HepG2 (cell line): ENCODE results near the gene UTP25. TPM values are rescaled to one million over a fixed set of nuclear protein-coding genes. Genes with fewer than 3 reads are reported as not detected.

Source experiments
- ATAC-seq: fragments of 200-7000 bp; cut with Tn5 transposase; 3 replicates; pipeline ENCODE4 v1.9.1; 2020; ENCODE audit warnings: mild to moderate bottlenecking, moderate library complexity
- BruUV-seq: library from RNA; stranded (reverse); fragments of 400-500 nt; replicated peaks from 2 replicates; lab custom pipeline; 2021; lab: Mats Ljungman, UMichigan
- CTCF ChIA-PET: fragments of 300-600 bp; formaldehyde crosslinking; extraction: SDS; loops from one replicate; lab custom pipeline; 2021; ENCODE audit warnings: low total read pairs, inconsistent platforms, low intra/inter-chr PET ratio; lab: Yijun Ruan, JAX
- POLR2A ChIA-PET: fragments of 350-600 bp; sonication (Branson Sonifier 250); formaldehyde crosslinking; loops from one replicate; lab custom pipeline; 2020; ENCODE audit warnings: antibody characterized with exemption, inconsistent platforms; lab: Yijun Ruan, JAX
- DNase-seq: peaks from one replicate; pipeline ENCODE4 v3.0.0-alpha.2; 2015; ENCODE audit warnings: low spot score
- FAIRE-seq: peaks from 3 replicates; lab custom pipeline; 2011; peaks lifted over from hg19 to GRCh38; lab: Jason Lieb, UNC
- H2AFZ ChIP-seq: one replicate; pipeline ENCODE4 v1.6.1; 2011; ENCODE audit warnings: low read length, inconsistent platforms
- H3K27ac ChIP-seq: fragments of 300-600 bp; 3 replicates; pipeline ENCODE4 v1.8.0; 2011; ENCODE audit warnings: mixed run types, mild to moderate bottlenecking, mixed read lengths, low read length, inconsistent platforms; ENCODE audit not compliant: insufficient read depth; ENCODE audit errors: extremely low read length
- H3K27me3 ChIP-seq, 2 experiments: fragments of 200-600 bp in 1 of 2; 2 replicates in 1 of 2; 3 replicates in 1 of 2; pipeline versions ENCODE4 v1.6.0 to v1.8.0; 2011; ENCODE audit warnings: low read length in 2 of 2, mild to moderate bottlenecking in 2 of 2, moderate library complexity in 2 of 2, inconsistent platforms in 1 of 2; ENCODE audit not compliant: insufficient read depth in 2 of 2, control insufficient read depth in 1 of 2
- H3K36me3 ChIP-seq, 2 experiments: fragments of 200-600 bp in 1 of 2; replicated peaks in 1 of 2; 2 replicates in 1 of 2; 3 replicates in 1 of 2; pipeline versions ENCODE4 v1.5.1 to v1.8.0; 2011; ENCODE audit warnings: low read length in 2 of 2, inconsistent platforms in 1 of 2; ENCODE audit not compliant: insufficient read depth in 2 of 2, control insufficient read depth in 1 of 2
- H3K4me1 ChIP-seq: 2 replicates; pipeline ENCODE4 v1.5.1; 2012; ENCODE audit warnings: low read length, inconsistent platforms; ENCODE audit not compliant: insufficient read depth
- H3K4me2 ChIP-seq: 2 replicates; pipeline ENCODE4 v1.6.0; 2011; ENCODE audit warnings: low read depth, low read length, inconsistent platforms
- H3K4me3 ChIP-seq, 3 experiments: fragments of 200-600 bp in 1 of 3; sonication (generic), shearing (Covaris generic) in 1 of 3; replicated peaks in 1 of 3; 2 replicates each; pipeline ENCODE4 v1.5.1; 2011 to 2016; ENCODE audit warnings: low read length in 3 of 3, inconsistent platforms in 2 of 3, low read depth in 2 of 3, mild to moderate bottlenecking in 2 of 3, control low read depth in 1 of 3, mixed read lengths in 1 of 3; ENCODE audit not compliant: insufficient read depth in 1 of 3
- H3K79me2 ChIP-seq: one replicate; pipeline ENCODE4 v1.6.1; 2011; ENCODE audit warnings: low read length, inconsistent platforms; ENCODE audit not compliant: insufficient read depth
- H3K9ac ChIP-seq: 2 replicates; pipeline ENCODE4 v1.6.0; 2011; ENCODE audit warnings: mild to moderate bottlenecking, low read depth, low read length, inconsistent platforms; ENCODE audit not compliant: insufficient read depth
- H3K9me3 ChIP-seq: 2 replicates; pipeline ENCODE4 v1.5.1; 2012; ENCODE audit warnings: mild to moderate bottlenecking, low read length
- H4K20me1 ChIP-seq: 2 replicates; pipeline ENCODE4 v1.6.0; 2011; ENCODE audit warnings: inconsistent platforms, mild to moderate bottlenecking, low read length, moderate library complexity; ENCODE audit not compliant: insufficient read depth
- BCL6 ChIP-seq: IDR thresholded peaks from 2 replicates; pipeline ENCODE4 v1.6.1; 2016; ENCODE audit warnings: missing genetic modification reagents, missing compliant biosample characterization
- ESRRA ChIP-seq: sonication (generic); formaldehyde crosslinking; IDR thresholded peaks from 2 replicates; pipeline ENCODE4 v1.5.1; 2020; ENCODE audit warnings: mild to moderate bottlenecking, low read depth, missing genetic modification reagents
- IKZF4 ChIP-seq: sonication (generic); formaldehyde crosslinking; IDR thresholded peaks from 2 replicates; pipeline ENCODE4 v1.5.1; 2020; ENCODE audit warnings: borderline replicate concordance, mild to moderate bottlenecking, low read depth, missing genetic modification reagents; ENCODE audit errors: not compliant biosample characterization
- KLF13 ChIP-seq: sonication (generic); formaldehyde crosslinking; IDR thresholded peaks from 2 replicates; pipeline ENCODE4 v1.4.0; 2020; ENCODE audit warnings: mild to moderate bottlenecking, missing genetic modification reagents
- MTF1 ChIP-seq: sonication (generic); formaldehyde crosslinking; IDR thresholded peaks from 2 replicates; pipeline ENCODE4 v1.5.0; 2020; ENCODE audit warnings: missing genetic modification reagents
- PPARG ChIP-seq: conservative IDR thresholded peaks from 2 replicates; pipeline ENCODE4 v1.6.1; 2016; ENCODE audit warnings: missing biosample characterization, missing genetic modification reagents
- ZBTB21 ChIP-seq: sonication (generic); formaldehyde crosslinking; IDR thresholded peaks from 2 replicates; pipeline ENCODE4 v1.4.0; 2020; ENCODE audit warnings: missing genetic modification reagents
- ZNF747 ChIP-seq: sonication (generic); formaldehyde crosslinking; IDR thresholded peaks from 2 replicates; pipeline ENCODE4 v1.8.1; 2023; ENCODE audit warnings: missing genetic modification reagents, mild to moderate bottlenecking, borderline replicate concordance
- ZNF777 ChIP-seq: sonication (generic); formaldehyde crosslinking; IDR thresholded peaks from 2 replicates; pipeline ENCODE4 v1.4.0; 2020; ENCODE audit warnings: missing genetic modification reagents
- WGBS: methylation state at CpG from one replicate; pipeline ENCODE4 v1.1.6; 2017; ENCODE audit warnings: low lambda C conversion rate; 5-methylcytosine and 5-hydroxymethylcytosine counted together
- in situ Hi-C: cut with HindIII; loops from 2 replicates; pipeline ENCODE4 v1.10.0; 2017; ENCODE audit warnings: low pct_unique_long_range_greater_than_20kb; ENCODE audit not compliant: extremely low pct_ligation_motif_present
- intact Hi-C: fragments of 100-400 bp; cut with micrococcal nuclease; formaldehyde crosslinking; loops from one replicate; pipeline ENCODE4 v1.10.0; 2022; ENCODE audit not compliant: unreplicated experiment
- polyA plus RNA-seq, 8 experiments: library from polyadenylated mRNA; depleted of rRNA in 3 of 8; stranded (reverse) in 7 of 8; unstranded in 1 of 8; fragments of >200 nt; fragmentation: Illumina TruSeq in 4 of 8; extraction: Trizol in 4 of 8; gene quantifications; 2 replicates each; pipeline versions ENCODE4 v1.2.1 to v1.2.3, GENCODE V29; 2011 to 2016; ENCODE audit warnings: low read depth in 4 of 8, missing spikeins in 1 of 8, mixed read lengths in 1 of 8; ENCODE audit not compliant: insufficient read depth in 1 of 8
- total RNA-seq, 5 experiments: library from RNA; depleted of rRNA; stranded (reverse); fragments of >200 nt; fragmentation: Illumina TruSeq; extraction: Trizol; gene quantifications; 2 replicates each; pipeline ENCODE4 v1.2.3, GENCODE V29; 2016; ENCODE audit warnings: low read depth in 1 of 5

The UTP25 gene
- total and polyA plus RNA-seq, 2 of the 13 experiments (the other 11 are each of a cell fraction or from before 2014, with no cell fraction given), result 4.8 to 5.7 TPM

GRCh38 chr1:209876078-209876800, 48.5 kb downstream of the UTP25 start:
- BruUV-seq, result no TSS peak
- TF ChIP-seq ZBTB21 (CRISPR knock-in tag), result no peak
- TF ChIP-seq MTF1 (CRISPR knock-in tag), result no peak
- no peak for TF ChIP-seq ZNF777 (CRISPR knock-in tag)
- TF ChIP-seq PPARG, result no peak
- no peak for TF ChIP-seq ZNF747 (CRISPR knock-in tag)
- no peak for TF ChIP-seq ESRRA (CRISPR knock-in tag)
- no peak for TF ChIP-seq BCL6 (CRISPR knock-in tag)
- intact Hi-C loops, result no loop called here
- Histone ChIP-seq H3K9me3 (no peaks in the 10 kb centered on the region), H3K36me3 (no peaks in the 10 kb centered on the region), H3K79me2 (no peaks in the 10 kb centered on the region), H3K27me3 (peaks cover 0 to 5% of the 10 kb centered on the region in 2 experiments; a peak in 1 of 5 replicates), H4K20me1 (no peaks in the 10 kb centered on the region), H3K27ac (no peak overlapping the region), H3K4me3 (no peak overlapping the region), H3K4me2 (no peak overlapping the region), H2AFZ (no peak overlapping the region), H3K9ac (no peak overlapping the region), H3K4me1 (no peaks in the 10 kb centered on the region)
- no peak for DNase-seq
- 22% methylated on average over 6 of the region's 6 CpGs for WGBS
- FAIRE-seq, result no peak
- ChIA-PET POLR2A (no interaction called here), CTCF (no interaction called here)
- ATAC-seq, result no peak
- in situ Hi-C loops, result no loop called here

GRCh38 chr1:209877087-209877764, 49.5 kb downstream of the UTP25 start:
- no peak for DNase-seq
- ChIA-PET CTCF (no interaction called here), POLR2A (no interaction called here)
- in situ Hi-C loops, result no loop called here
- Histone ChIP-seq H2AFZ (no peak overlapping the region), H3K27me3 (peaks cover 0 to 5% of the 10 kb centered on the region in 2 experiments; a peak in 1 of 5 replicates), H3K4me2 (no peak overlapping the region), H3K9me3 (no peaks in the 10 kb centered on the region), H4K20me1 (no peaks in the 10 kb centered on the region), H3K4me3 (no peak overlapping the region), H3K4me1 (no peaks in the 10 kb centered on the region), H3K79me2 (no peaks in the 10 kb centered on the region), H3K27ac (no peak overlapping the region), H3K36me3 (no peaks in the 10 kb centered on the region), H3K9ac (no peak overlapping the region)
- ATAC-seq, result no peak
- no peak for FAIRE-seq
- TF ChIP-seq IKZF4 (CRISPR knock-in tag), result no peak
- no peak for TF ChIP-seq KLF13 (CRISPR knock-in tag)
- BruUV-seq, result no TSS peak
- intact Hi-C loops, result no loop called here
- 24% methylated on average over 2 of the region's 2 CpGs for WGBS
